HepG2 (cell line): ENCODE measurements around the gene LDLRAD4. TPM values are rescaled to one million over a fixed set of nuclear protein-coding genes. Genes with fewer than 3 reads are reported as not detected.
A peak's percentile ranks its signal among the peaks of the same experiment; 100 is the strongest.

Source experiments
- FOXO1 ChIP-seq: sonication (generic); formaldehyde crosslinking; IDR thresholded peaks from 2 replicates; pipeline ENCODE4 v1.4.0; 2020; ENCODE audit warnings: missing genetic modification reagents
- RARA ChIP-seq: IDR thresholded peaks from 2 replicates; pipeline ENCODE4 v1.6.1; 2016; ENCODE audit warnings: missing genetic modification reagents, missing compliant biosample characterization
- RXRB ChIP-seq: IDR thresholded peaks from 2 replicates; pipeline ENCODE4 v1.6.1; 2016; ENCODE audit warnings: borderline replicate concordance, missing genetic modification reagents, missing compliant biosample characterization
- SALL1 ChIP-seq: sonication (generic); formaldehyde crosslinking; IDR thresholded peaks from 2 replicates; pipeline ENCODE4 v1.8.0; 2022; ENCODE audit warnings: mild to moderate bottlenecking, missing genetic modification reagents
- SMAD1 ChIP-seq: sonication (generic); formaldehyde crosslinking; IDR thresholded peaks from 2 replicates; pipeline ENCODE4 v1.4.0; 2020; ENCODE audit warnings: missing genetic modification reagents, low read depth, mild to moderate bottlenecking, borderline replicate concordance
- SUZ12 ChIP-seq: fragments of 150-350 bp; IDR thresholded peaks from 2 replicates; pipeline ENCODE4 v1.6.1; 2014; ENCODE audit warnings: low read depth, low read length
- TAF15 ChIP-seq: fragments of 200-400 bp; formaldehyde crosslinking; IDR thresholded peaks from one replicate; pipeline ENCODE4 v1.6.1; 2018; ENCODE audit warnings: mild to moderate bottlenecking, low read depth, low read length; ENCODE audit not compliant: poor library complexity, severe bottlenecking
- WIZ ChIP-seq: sonication (generic); formaldehyde crosslinking; IDR thresholded peaks from 2 replicates; pipeline ENCODE4 v1.5.1; 2020; ENCODE audit warnings: mild to moderate bottlenecking, missing genetic modification reagents
- YEATS2 ChIP-seq: sonication (generic); formaldehyde crosslinking; IDR thresholded peaks from 2 replicates; pipeline ENCODE4 v1.4.0; 2020; ENCODE audit warnings: missing genetic modification reagents, borderline replicate concordance
- ZFP82 ChIP-seq: sonication (generic); formaldehyde crosslinking; IDR thresholded peaks from 2 replicates; pipeline ENCODE4 v1.5.1; 2020; ENCODE audit warnings: mild to moderate bottlenecking, missing genetic modification reagents, borderline replicate concordance
- ZNF224 ChIP-seq: sonication (generic); formaldehyde crosslinking; IDR thresholded peaks from 2 replicates; pipeline ENCODE4 v1.5.0; 2020; ENCODE audit warnings: mild to moderate bottlenecking, missing genetic modification reagents
- ZNF605 ChIP-seq: sonication (generic); formaldehyde crosslinking; IDR thresholded peaks from 2 replicates; pipeline ENCODE4 v1.8.0; 2022; ENCODE audit warnings: mild to moderate bottlenecking, missing genetic modification reagents
- ZNF703 ChIP-seq: sonication (generic); formaldehyde crosslinking; IDR thresholded peaks from 2 replicates; pipeline ENCODE4 v1.5.1; 2020; ENCODE audit warnings: missing genetic modification reagents, mild to moderate bottlenecking, moderate library complexity, borderline replicate concordance
- polyA plus RNA-seq, 8 experiments: library from polyadenylated mRNA; depleted of rRNA in 3 of 8; stranded (reverse) in 7 of 8; unstranded in 1 of 8; fragments of >200 nt; fragmentation: Illumina TruSeq in 4 of 8; extraction: Trizol in 4 of 8; gene quantifications; 2 replicates each; pipeline versions ENCODE4 v1.2.1 to v1.2.3, GENCODE V29; 2011 to 2016; ENCODE audit warnings: low read depth in 4 of 8, missing spikeins in 1 of 8, mixed read lengths in 1 of 8; ENCODE audit not compliant: insufficient read depth in 1 of 8
- total RNA-seq, 5 experiments: library from RNA; depleted of rRNA; stranded (reverse); fragments of >200 nt; fragmentation: Illumina TruSeq; extraction: Trizol; gene quantifications; 2 replicates each; pipeline ENCODE4 v1.2.3, GENCODE V29; 2016; ENCODE audit warnings: low read depth in 1 of 5
- TF ChIP-seq, protein P1 (sequence below): sonication (generic); formaldehyde crosslinking; conservative IDR thresholded peaks from 2 replicates; pipeline ENCODE4 v1.4.0; 2020; ENCODE audit warnings: mild to moderate bottlenecking, missing genetic modification reagents, moderate library complexity
- TF ChIP-seq, protein P2 (sequence below): sonication (generic); formaldehyde crosslinking; IDR thresholded peaks from 2 replicates; pipeline ENCODE4 v1.5.0; 2020; ENCODE audit warnings: mild to moderate bottlenecking, missing genetic modification reagents
- TF ChIP-seq, protein P3 (sequence below): sonication (generic); formaldehyde crosslinking; IDR thresholded peaks from 2 replicates; pipeline ENCODE4 v1.4.0; 2020; ENCODE audit warnings: missing genetic modification reagents, low read depth, mild to moderate bottlenecking, borderline replicate concordance
- TF ChIP-seq, protein P4 (sequence below): sonication (generic); formaldehyde crosslinking; IDR thresholded peaks from 2 replicates; pipeline ENCODE4 v1.4.0; 2020; ENCODE audit warnings: mild to moderate bottlenecking, missing genetic modification reagents
- TF ChIP-seq, protein P5 (sequence below): sonication (generic); formaldehyde crosslinking; IDR thresholded peaks from 2 replicates; pipeline ENCODE4 v1.8.0; 2022; ENCODE audit warnings: low read depth, missing genetic modification reagents

The LDLRAD4 gene
- total and polyA plus RNA-seq, 2 of the 13 experiments (the other 11 are each of a cell fraction or from before 2014, with no cell fraction given), result 13.6 to 20.9 TPM

DNA sequence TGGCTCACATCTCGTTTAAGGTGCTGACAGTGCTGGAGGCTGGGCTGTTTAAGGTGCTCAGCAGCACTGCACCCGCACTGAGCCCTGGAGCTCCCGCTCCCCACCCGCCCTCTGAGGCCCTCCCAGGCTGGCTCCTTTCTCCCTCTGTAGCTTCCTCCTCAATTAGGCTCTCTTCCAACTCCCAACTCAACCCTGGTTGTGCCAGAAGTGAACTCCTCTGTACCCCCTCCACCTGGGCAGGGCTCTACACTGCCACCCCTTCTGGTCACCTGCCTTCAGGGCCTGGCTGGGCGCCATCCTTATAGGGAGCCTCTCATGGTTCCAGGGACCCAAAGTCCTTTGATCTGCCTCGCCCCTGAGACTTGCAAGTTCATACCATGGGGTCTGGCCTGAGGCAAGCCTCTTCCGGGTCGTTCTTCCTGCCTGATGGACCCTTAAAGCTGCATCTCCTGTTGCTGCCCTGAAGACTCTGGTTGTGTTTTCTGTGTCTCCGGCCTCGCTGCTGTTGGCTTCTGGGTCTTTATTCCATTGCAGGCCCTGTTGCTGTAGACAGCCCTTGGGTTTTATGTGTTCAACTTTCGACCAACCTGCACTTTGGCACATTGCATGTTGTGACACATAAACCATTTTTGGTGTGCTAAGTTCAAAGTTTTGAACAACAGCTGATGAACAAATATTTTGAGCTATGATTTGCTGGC is 199.6 kb downstream of the LDLRAD4 start (continued):
- TF ChIP-seq, protein P1, sequence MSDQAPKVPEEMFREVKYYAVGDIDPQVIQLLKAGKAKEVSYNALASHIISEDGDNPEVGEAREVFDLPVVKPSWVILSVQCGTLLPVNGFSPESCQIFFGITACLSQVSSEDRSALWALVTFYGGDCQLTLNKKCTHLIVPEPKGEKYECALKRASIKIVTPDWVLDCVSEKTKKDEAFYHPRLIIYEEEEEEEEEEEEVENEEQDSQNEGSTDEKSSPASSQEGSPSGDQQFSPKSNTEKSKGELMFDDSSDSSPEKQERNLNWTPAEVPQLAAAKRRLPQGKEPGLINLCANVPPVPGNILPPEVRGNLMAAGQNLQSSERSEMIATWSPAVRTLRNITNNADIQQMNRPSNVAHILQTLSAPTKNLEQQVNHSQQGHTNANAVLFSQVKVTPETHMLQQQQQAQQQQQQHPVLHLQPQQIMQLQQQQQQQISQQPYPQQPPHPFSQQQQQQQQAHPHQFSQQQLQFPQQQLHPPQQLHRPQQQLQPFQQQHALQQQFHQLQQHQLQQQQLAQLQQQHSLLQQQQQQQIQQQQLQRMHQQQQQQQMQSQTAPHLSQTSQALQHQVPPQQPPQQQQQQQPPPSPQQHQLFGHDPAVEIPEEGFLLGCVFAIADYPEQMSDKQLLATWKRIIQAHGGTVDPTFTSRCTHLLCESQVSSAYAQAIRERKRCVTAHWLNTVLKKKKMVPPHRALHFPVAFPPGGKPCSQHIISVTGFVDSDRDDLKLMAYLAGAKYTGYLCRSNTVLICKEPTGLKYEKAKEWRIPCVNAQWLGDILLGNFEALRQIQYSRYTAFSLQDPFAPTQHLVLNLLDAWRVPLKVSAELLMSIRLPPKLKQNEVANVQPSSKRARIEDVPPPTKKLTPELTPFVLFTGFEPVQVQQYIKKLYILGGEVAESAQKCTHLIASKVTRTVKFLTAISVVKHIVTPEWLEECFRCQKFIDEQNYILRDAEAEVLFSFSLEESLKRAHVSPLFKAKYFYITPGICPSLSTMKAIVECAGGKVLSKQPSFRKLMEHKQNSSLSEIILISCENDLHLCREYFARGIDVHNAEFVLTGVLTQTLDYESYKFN, result peak; percentile 85
- TF ChIP-seq, protein P2, sequence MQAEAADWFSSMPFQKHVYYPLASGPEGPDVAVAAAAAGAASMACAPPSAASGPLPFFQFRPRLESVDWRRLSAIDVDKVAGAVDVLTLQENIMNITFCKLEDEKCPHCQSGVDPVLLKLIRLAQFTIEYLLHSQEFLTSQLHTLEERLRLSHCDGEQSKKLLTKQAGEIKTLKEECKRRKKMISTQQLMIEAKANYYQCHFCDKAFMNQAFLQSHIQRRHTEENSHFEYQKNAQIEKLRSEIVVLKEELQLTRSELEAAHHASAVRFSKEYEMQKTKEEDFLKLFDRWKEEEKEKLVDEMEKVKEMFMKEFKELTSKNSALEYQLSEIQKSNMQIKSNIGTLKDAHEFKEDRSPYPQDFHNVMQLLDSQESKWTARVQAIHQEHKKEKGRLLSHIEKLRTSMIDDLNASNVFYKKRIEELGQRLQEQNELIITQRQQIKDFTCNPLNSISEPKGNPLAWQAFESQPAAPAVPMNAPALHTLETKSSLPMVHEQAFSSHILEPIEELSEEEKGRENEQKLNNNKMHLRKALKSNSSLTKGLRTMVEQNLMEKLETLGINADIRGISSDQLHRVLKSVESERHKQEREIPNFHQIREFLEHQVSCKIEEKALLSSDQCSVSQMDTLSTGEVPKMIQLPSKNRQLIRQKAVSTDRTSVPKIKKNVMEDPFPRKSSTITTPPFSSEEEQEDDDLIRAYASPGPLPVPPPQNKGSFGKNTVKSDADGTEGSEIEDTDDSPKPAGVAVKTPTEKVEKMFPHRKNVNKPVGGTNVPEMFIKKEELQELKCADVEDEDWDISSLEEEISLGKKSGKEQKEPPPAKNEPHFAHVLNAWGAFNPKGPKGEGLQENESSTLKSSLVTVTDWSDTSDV (CRISPR knock-in tag), result no peak
- no peak for TF ChIP-seq YEATS2 (CRISPR knock-in tag)
- TF ChIP-seq SMAD1 (CRISPR knock-in tag), result no peak
- 0 out of 2 replicates have a peak, but pooled peaks have one; percentile 17 for TF ChIP-seq ZNF605 (CRISPR knock-in tag)
- TF ChIP-seq ZFP82 (CRISPR knock-in tag), result no peak
- TF ChIP-seq RARA (CRISPR knock-in tag), result 0 out of 2 replicates have a peak, but pooled peaks have one; percentile 41
- TF ChIP-seq, protein P3, sequence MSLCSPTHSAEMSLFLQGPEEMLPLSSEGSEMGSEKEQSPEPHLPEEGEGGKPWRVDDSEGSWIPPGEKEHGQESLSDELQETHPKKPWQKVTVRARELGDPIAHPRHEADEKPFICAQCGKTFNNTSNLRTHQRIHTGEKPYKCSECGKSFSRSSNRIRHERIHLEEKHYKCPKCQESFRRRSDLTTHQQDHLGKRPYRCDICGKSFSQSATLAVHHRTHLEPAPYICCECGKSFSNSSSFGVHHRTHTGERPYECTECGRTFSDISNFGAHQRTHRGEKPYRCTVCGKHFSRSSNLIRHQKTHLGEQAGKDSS (CRISPR knock-in tag), result no peak
- peak; percentile 45; the same call in 1 of the 2 replicates for TF ChIP-seq WIZ (CRISPR knock-in tag)
- TF ChIP-seq ZNF224 (CRISPR knock-in tag), result no peak
- TF ChIP-seq, protein P4, sequence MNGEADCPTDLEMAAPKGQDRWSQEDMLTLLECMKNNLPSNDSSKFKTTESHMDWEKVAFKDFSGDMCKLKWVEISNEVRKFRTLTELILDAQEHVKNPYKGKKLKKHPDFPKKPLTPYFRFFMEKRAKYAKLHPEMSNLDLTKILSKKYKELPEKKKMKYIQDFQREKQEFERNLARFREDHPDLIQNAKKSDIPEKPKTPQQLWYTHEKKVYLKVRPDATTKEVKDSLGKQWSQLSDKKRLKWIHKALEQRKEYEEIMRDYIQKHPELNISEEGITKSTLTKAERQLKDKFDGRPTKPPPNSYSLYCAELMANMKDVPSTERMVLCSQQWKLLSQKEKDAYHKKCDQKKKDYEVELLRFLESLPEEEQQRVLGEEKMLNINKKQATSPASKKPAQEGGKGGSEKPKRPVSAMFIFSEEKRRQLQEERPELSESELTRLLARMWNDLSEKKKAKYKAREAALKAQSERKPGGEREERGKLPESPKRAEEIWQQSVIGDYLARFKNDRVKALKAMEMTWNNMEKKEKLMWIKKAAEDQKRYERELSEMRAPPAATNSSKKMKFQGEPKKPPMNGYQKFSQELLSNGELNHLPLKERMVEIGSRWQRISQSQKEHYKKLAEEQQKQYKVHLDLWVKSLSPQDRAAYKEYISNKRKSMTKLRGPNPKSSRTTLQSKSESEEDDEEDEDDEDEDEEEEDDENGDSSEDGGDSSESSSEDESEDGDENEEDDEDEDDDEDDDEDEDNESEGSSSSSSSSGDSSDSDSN (CRISPR knock-in tag), result 0 out of 2 replicates have a peak, but pooled peaks have one; percentile 29
- no peak for TF ChIP-seq RXRB (CRISPR knock-in tag)
- peak; percentile 77 for TF ChIP-seq FOXO1 (CRISPR knock-in tag)
- TF ChIP-seq SUZ12, result no peak
- TF ChIP-seq TAF15, result no peak
- TF ChIP-seq, protein P5, sequence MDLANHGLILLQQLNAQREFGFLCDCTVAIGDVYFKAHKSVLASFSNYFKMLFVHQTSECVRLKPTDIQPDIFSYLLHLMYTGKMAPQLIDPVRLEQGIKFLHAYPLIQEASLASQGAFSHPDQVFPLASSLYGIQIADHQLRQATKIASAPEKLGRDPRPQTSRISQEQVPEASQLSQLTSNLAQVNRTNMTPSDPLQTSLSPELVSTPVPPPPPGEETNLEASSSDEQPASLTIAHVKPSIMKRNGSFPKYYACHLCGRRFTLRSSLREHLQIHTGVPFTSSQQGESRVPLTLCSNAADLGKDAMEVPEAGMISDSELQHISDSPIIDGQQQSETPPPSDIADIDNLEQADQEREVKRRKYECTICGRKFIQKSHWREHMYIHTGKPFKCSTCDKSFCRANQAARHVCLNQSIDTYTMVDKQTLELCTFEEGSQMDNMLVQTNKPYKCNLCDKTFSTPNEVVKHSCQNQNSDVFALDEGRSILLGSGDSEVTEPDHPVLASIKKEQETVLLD (CRISPR knock-in tag), result no peak
- no peak for TF ChIP-seq ZNF703 (CRISPR knock-in tag)
- peak; percentile 94 for TF ChIP-seq SALL1
